Kidney epithelial cell (primary cell): Measurements from ENCODE around the gene BSG. TPM values are rescaled to one million over a fixed set of nuclear protein-coding genes. Genes with fewer than 3 reads are reported as not detected.

ENCODE experiments used
- DNase-seq: peaks from one replicate; pipeline ENCODE4 v3.0.0-alpha.2; 2010; ENCODE audit warnings: low read depth
- H3K27me3 ChIP-seq: 2 replicates; pipeline ENCODE4 v1.6.0; 2011; ENCODE audit warnings: low read length; ENCODE audit not compliant: control insufficient read depth, insufficient read depth
- H3K36me3 ChIP-seq: 2 replicates; pipeline ENCODE4 v1.5.1; 2011; ENCODE audit warnings: low read length; ENCODE audit not compliant: control insufficient read depth, insufficient read depth
- H3K4me3 ChIP-seq: 2 replicates; pipeline ENCODE4 v1.5.1; 2011; ENCODE audit warnings: low read depth, mild to moderate bottlenecking, control low read depth, low read length
- total RNA-seq: library from RNA; depleted of rRNA; stranded (reverse); fragments of >200 nt; gene quantifications from 2 replicates; pipeline ENCODE4 v1.2.3, GENCODE V29; 2015
- TF ChIP-seq, protein P1 (sequence below): IDR thresholded peaks from 2 replicates; pipeline ENCODE4 v1.5.1; 2011; ENCODE audit warnings: mild to moderate bottlenecking, moderate library complexity, low read length, control low read depth, inconsistent platforms; ENCODE audit not compliant: insufficient read depth, poor library complexity, severe bottlenecking

Gene BSG
- total RNA-seq, 1 donor from 2014 or later, result 838 TPM

DNA sequence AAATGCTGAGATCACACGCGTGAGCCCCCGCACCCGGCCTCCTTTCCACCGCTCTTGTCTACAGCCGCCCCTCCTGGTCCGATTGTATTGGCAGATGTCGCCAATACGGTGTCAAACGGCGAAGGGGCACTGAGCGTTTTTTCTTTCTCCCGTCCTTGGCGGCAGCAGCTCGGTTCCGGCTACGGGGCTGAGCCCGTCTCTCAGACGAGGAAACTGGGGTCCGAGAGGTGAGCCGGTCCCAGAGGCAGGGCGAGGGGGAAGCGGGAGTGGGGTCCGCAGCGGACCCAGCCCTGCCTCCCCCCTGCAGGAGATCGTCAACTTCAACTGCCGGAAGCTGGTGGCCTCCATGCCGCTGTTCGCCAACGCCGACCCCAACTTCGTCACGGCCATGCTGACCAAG lies 40.5 kb downstream of the BSG start:
- Histone ChIP-seq H3K36me3 (peaks cover 1% of the 10 kb centered on the region), H3K27me3 (peaks cover 4% of the 10 kb centered on the region), H3K4me3 (no peak overlapping the region)
- TF ChIP-seq, protein P1, sequence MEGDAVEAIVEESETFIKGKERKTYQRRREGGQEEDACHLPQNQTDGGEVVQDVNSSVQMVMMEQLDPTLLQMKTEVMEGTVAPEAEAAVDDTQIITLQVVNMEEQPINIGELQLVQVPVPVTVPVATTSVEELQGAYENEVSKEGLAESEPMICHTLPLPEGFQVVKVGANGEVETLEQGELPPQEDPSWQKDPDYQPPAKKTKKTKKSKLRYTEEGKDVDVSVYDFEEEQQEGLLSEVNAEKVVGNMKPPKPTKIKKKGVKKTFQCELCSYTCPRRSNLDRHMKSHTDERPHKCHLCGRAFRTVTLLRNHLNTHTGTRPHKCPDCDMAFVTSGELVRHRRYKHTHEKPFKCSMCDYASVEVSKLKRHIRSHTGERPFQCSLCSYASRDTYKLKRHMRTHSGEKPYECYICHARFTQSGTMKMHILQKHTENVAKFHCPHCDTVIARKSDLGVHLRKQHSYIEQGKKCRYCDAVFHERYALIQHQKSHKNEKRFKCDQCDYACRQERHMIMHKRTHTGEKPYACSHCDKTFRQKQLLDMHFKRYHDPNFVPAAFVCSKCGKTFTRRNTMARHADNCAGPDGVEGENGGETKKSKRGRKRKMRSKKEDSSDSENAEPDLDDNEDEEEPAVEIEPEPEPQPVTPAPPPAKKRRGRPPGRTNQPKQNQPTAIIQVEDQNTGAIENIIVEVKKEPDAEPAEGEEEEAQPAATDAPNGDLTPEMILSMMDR, result no peak
- no peak for DNase-seq

DNA sequence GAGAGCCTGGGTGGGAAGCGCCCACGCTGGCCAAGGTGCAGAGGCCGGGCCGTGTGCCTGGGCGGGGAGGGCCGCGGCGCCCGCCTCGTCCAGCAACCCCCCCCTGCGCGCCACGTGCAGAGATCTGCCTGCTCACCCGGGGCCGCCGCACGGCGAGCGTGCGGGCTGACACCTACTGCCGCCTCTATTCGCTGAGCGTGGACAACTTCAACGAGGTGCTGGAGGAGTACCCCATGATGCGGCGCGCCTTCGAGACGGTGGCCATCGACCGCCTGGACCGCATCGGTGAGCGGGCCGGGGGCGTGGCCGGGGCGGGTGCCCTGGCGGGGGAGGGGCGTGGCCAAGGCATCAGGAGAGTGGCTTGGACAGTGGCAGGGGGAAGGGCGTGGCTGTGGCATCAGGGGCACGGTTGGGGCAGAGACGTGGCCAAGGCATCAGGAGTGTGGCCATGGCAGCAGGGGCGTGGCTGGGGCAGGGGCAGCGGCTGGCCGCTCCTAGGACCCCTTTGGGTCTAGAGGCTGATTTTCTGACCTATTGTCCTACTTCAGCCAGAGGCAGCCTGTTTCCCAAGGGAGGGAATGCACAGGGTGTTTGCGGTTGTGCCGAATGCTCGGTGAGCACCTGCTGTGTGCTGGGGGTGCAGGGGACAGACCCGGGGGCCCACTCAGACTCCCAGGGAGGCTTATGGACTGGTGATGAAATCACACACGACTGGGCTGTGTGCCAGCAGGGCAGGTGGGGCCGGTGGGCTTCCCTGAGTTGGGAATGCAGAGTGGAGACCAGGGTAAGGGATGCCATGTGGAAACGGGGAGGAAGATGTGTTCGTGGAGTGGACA lies 41.6 kb downstream of the BSG start:
- Histone ChIP-seq H3K27me3 (peaks cover 4% of the 10 kb centered on the region), H3K4me3 (no peak overlapping the region), H3K36me3 (peaks cover 5% of the 10 kb centered on the region)
- DNase-seq, result no peak
- TF ChIP-seq, protein P1, result no peak

DNA sequence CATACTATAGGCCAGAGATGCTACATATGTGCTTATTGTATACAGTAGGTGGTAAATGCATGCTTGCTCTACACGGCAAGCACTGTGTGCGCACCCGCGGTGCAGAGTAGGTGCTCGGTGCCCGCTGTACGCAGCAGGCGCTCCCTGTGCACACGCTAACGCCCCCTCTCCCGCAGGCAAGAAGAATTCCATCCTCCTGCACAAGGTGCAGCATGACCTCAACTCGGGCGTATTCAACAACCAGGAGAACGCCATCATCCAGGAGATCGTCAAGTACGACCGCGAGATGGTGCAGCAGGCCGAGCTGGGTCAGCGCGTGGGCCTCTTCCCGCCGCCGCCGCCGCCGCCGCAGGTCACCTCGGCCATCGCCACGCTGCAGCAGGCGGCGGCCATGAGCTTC lies 43.2 kb downstream of the BSG start:
- TF ChIP-seq, protein P1, result no peak
- H3K27me3 ChIP-seq, result peaks cover 4% of the 10 kb centered on the region
- H3K4me3 ChIP-seq, result no peak overlapping the region
- H3K36me3 ChIP-seq, result peaks cover 5% of the 10 kb centered on the region
- DNase-seq, result no peak

DNA sequence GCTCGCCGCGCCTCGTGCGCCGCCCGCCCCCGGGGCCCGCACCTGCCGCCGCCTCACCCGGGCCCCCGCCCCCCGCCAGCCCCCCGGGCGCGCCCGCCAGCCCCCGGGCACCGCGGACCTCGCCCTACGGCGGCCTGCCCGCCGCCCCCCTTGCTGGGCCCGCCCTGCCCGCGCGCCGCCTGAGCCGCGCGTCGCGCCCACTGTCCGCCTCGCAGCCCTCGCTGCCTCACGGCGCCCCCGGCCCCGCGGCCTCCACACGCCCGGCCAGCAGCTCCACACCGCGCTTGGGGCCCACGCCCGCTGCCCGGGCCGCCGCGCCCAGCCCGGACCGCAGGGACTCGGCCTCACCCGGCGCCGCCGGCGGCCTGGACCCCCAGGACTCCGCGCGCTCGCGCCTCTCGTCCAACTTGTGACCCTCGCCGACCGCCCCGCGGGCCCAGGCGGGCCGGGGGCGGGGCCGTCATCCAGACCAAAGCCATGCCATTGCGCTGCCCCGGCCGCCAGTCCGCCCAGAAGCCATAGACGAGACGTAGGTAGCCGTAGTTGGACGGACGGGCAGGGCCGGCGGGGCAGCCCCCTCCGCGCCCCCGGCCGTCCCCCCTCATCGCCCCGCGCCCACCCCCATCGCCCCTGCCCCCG lies 43.8 kb downstream of the BSG start:
- H3K4me3 ChIP-seq, result no peak overlapping the region
- DNase-seq, result no peak
- H3K27me3 ChIP-seq, result peaks cover 4% of the 10 kb centered on the region
- peaks cover 5% of the 10 kb centered on the region for H3K36me3 ChIP-seq
- TF ChIP-seq, protein P1, result no peak

DNA sequence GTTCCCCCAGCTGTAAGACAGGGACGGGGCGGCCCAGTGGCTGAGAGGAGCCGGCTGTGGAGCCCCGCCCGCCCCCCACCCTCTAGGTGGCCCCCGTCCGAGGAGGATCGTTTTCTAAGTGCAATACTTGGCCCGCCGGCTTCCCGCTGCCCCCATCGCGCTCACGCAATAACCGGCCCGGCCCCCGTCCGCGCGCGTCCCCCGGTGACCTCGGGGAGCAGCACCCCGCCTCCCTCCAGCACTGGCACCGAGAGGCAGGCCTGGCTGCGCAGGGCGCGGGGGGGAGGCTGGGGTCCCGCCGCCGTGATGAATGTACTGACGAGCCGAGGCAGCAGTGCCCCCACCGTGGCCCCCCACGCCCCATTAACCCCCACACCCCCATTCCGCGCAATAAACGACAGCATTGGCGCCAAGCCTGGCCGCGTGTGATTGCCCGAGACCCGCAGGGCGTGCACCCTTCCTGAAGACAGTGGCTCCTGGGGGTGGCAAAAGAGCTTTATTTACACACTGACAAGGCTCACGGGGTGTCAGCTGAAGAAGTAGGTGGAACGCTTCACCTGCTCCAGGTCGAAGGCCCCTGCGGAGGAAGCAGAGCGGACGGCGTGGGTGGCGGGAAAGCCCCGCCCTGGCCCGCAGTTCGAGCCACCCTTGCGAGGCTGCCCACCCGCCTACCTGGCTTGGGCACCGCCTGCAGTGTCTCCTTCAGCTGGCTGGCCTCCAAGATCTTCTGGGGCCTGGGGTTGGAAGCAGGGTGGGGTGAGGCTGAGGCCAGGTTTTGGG lies 44.5 kb downstream of the BSG start:
- H3K4me3 ChIP-seq, result no peak overlapping the region
- peaks cover 4% of the 10 kb centered on the region for H3K27me3 ChIP-seq
- H3K36me3 ChIP-seq, result peaks cover 5% of the 10 kb centered on the region
- no peak for DNase-seq
- TF ChIP-seq, protein P1, result no peak
